UCSD-AML1 (cell line): ENCODE measurements around the gene DMAC2L.
"Not testable (repeated sequence)": the region's sequence is repeated elsewhere in the genome, so short reads cannot be mapped to it uniquely, and the experiment has no call there.

Experiments
- DNase-seq: peaks from one replicate; lab custom pipeline; 2025; ENCODE audit not compliant: unreplicated experiment; lab: John Stamatoyannopoulos, UW

Gene DMAC2L

GRCh38 chr14:50354527-50354926 lies 42.4 kb downstream of the DMAC2L start:
- DNase-seq = no peak

GRCh38 chr14:50355692-50356091 lies 43.6 kb downstream of the DMAC2L start:
- DNase-seq = no peak

- not testable (repeated sequence) for DNase-seq
Measured at GRCh38 chr14:50356283-50356682, 44.2 kb downstream of the DMAC2L start.

GRCh38 chr14:50357124-50357523 lies 45.0 kb downstream of the DMAC2L start:
- no peak for DNase-seq

GRCh38 chr14:50357753-50358395 lies 45.8 kb downstream of the DMAC2L start:
- no peak for DNase-seq

- DNase-seq = no peak
Measured at GRCh38 chr14:50359631-50360030, 47.5 kb downstream of the DMAC2L start.

- DNase-seq = no peak
Measured at GRCh38 chr14:50360093-50360492, 48.0 kb downstream of the DMAC2L start.

- no peak for DNase-seq
Measured at GRCh38 chr14:50360851-50361250, 48.7 kb downstream of the DMAC2L start.

GRCh38 chr14:50361473-50362403 lies 49.6 kb downstream of the DMAC2L start:
- not testable (repeated sequence) for DNase-seq

- peak; percentile 43 for DNase-seq
Measured at GRCh38 chr14:50362764-50363713, 50.9 kb downstream of the DMAC2L start.

GRCh38 chr14:50363714-50364111 lies 51.6 kb downstream of the DMAC2L start:
- DNase-seq = peak; percentile 54

GRCh38 chr14:50364792-50365191 lies 52.7 kb downstream of the DMAC2L start:
- DNase-seq = no peak

- not testable (repeated sequence) for DNase-seq
Measured at GRCh38 chr14:50365572-50365971, 53.4 kb downstream of the DMAC2L start.

- no peak for DNase-seq
Measured at GRCh38 chr14:50366115-50366514, 54.0 kb downstream of the DMAC2L start.

GRCh38 chr14:50366589-50366988 lies 54.5 kb downstream of the DMAC2L start:
- no peak for DNase-seq

GRCh38 chr14:50371546-50371945 lies 59.4 kb downstream of the DMAC2L start:
- no peak for DNase-seq

- no peak for DNase-seq
Measured at GRCh38 chr14:50373959-50374358, 61.8 kb downstream of the DMAC2L start.

- DNase-seq = no peak
Measured at GRCh38 chr14:50375760-50376159, 63.6 kb downstream of the DMAC2L start.
